Left lobe of liver (tissue), 2 donors: ENCODE measurements around the gene MOB1B. TPM values are rescaled to one million over a fixed set of nuclear protein-coding genes. Genes with fewer than 3 reads are reported as not detected.
"Not testable (repeated sequence)": the region's sequence is repeated elsewhere in the genome, so short reads cannot be mapped to it uniquely, and the experiment has no call there.

Experiments
- ATAC-seq: fragments of 200-7000 bp; cut with Tn5 transposase; one replicate; pipeline ENCODE4 v1.9.1; 2020; ENCODE audit warnings: mild to moderate bottlenecking, moderate library complexity
- DNase-seq: peaks from one replicate; pipeline ENCODE4 v3.0.0-alpha.2; 2020; ENCODE audit warnings: low spot score
- total RNA-seq: library from RNA; stranded (reverse); gene quantifications from one replicate; pipeline ENCODE4 v1.2.1, GENCODE V29; 2021
- donor health status: DM: no; HTN: no; CAD: no; lungs with moderate emphysema.
- donor health status: DM: no; HTN: yes; CAD: no.

Gene MOB1B
- total RNA-seq, 1 donor from 2014 or later = 6.0 TPM

DNA sequence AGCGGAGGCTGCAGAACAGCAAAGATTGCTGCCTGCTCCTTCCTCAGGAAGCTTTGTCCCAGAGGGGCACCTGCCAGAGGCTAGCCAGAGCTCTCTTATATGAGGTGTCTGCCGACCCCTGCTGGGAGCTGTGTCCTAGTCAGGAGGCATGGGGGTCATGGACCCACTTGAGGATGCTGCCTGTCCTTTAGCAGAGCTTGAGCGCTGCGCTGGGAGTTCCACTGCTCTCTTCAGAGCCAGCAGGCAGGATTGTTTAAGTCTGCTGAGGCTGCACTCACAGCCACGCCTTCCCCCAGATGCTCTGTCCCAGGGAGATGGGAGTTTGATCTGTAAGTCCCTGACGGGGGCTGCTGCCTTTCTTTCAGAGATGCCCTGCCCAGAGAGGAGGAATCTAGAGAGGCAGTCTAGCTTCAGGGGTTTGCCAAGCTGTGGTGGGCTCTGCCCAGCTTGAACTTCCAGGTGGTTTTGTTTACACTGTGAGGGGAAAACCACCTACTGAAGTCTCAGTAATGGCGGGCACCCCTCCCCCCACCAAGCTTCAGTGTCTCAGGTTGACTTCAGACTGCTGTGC lies 102.2 kb downstream of the MOB1B start:
- no peak for ATAC-seq
- DNase-seq = no peak

GRCh38 chr4:71005025-71005424 lies 102.9 kb downstream of the MOB1B start:
- DNase-seq, ATAC-seq: not testable (repeated sequence)

GRCh38 chr4:71006203-71006907 lies 104.2 kb downstream of the MOB1B start:
- ATAC-seq (no peak), DNase-seq (no peak)

- no peak for ATAC-seq
- DNase-seq = no peak
These were observed 106.0 kb downstream of the MOB1B start for GRCh38 chr4:71008196-71008595.

- ATAC-seq = no peak
- no peak for DNase-seq
These were observed 106.9 kb downstream of the MOB1B start for GRCh38 chr4:71009086-71009485.

DNA sequence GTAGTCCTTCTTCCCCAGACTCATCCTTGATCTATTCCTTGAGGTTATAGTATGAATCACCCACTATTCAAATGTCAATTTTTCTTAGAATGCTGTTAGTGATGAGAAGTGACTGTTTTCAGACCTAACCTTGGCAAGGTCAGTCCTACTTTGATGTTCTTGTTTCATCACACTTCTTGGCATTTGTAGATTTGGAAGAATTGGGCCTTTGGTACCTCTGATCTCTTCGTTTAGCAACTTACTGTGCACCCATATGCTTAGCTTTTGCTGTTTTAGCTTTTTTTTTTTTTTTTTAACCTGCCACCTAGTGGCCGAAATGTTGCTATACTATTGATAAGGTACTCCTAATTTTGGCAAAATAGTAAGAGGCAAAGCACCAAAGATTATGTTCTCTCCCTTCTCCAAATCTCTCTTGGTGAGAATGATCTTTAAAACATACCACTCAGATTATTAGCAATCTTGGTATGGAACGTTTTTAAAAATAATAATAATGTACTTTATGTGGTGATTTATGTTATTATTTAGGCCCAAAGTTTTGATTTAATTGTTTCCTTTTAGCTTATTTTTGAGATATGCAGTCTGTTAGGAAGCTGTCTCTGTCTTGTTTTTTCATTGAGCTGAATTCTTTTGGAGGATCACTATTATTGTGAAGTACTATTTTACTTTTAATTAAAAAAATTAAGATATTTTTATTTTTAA lies 107.9 kb downstream of the MOB1B start:
- ATAC-seq (peak; percentile 87), DNase-seq (no peak)

- ATAC-seq = no peak
- no peak for DNase-seq
These were observed 109.3 kb downstream of the MOB1B start for GRCh38 chr4:71011451-71011850.

DNA sequence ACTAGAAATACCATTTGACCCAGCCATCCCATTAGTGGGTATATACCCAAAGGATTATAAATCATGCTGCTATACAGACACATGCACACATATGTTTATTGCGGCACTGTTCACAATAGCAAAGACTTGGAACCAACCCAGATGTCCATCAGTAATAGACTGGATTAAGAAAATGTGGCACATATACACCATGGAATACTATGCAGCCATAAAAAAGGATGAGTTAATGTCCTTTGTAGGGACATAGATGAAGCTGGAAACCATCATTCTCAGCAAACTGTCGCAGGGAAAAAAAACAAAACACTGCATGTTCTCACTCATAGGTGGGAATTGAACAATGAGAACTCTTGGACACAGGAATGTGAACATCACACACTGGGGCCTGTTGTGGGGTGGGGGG lies 115.2 kb downstream of the MOB1B start:
- not testable (repeated sequence) for ATAC-seq, DNase-seq

DNA sequence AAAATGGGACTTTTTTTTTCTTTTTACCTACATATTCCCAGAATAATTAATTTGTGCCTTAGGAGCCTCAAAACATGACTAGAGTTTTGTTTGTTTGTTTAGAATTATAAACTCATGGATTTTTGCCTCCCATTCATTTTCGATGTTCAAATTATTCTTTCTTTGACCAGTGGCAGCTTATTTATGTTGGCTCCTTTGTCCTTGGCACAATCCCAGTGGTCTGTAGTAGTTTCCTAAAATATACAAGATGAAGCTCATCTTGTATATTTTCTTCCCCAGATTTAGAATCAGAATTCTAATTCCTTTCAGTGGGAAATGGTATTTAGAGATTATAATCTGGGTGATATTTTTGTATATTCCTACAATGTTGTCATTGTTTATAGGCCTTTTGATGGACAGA lies 118.4 kb downstream of the MOB1B start:
- ATAC-seq (no peak), DNase-seq (no peak)

DNA sequence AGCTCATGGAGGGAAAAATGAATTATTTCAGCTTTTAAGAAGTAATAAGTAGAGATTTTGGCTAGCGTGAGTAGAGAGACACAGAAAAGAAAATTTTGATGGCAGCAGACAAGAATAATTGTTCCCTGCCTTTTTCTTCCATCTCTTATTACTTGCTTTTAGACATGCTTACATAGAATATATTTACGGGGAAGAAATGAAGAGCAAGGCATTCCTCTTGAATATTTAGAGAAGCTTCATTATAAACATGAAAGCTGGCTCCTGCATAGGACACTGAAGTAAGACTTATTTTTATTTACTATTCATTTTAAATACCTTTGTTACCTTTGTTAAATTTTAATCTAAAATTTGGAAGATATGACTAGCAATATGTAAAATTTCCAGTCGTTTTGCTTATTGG lies 123.5 kb downstream of the MOB1B start:
- ATAC-seq (no peak), DNase-seq (no peak)

- ATAC-seq (peak; percentile 84), DNase-seq (no peak)
These were observed 123.9 kb downstream of the MOB1B start for GRCh38 chr4:71026086-71026485.

GRCh38 chr4:71027611-71028010 lies 125.4 kb downstream of the MOB1B start:
- DNase-seq (no peak), ATAC-seq (no peak)

DNA sequence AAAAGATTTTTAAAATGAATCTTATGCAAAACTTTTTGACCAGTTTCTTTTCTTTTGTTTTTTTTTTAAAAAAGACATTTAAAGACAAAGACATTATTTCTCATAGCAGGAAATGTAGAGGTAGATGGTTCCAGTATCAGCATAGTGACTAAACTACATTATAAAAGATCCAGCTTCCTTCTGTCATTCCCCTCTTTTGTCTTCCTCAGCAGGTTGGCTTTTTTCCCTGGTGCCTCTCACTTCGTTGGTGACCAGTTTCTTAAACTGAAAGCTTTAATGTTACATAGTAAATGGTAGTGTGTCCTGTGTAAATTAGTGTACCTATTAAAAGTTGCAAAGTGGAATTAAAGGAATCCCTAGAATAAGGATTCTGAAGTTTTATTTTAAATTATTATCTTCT lies 127.3 kb downstream of the MOB1B start:
- ATAC-seq (no peak), DNase-seq (no peak)

GRCh38 chr4:71032106-71032505 lies 129.9 kb downstream of the MOB1B start:
- not testable (repeated sequence) for DNase-seq, ATAC-seq

Other genes starting within 250 kb of the MOB1B start
- gene JCHAIN, start 235.9 kb upstream of the MOB1B start, total RNA-seq = 8.0 TPM
- gene UTP3, start 213.8 kb upstream of the MOB1B start, total RNA-seq = 11.5 TPM
- 30.1 TPM for gene RUFY3, start 180.4 kb upstream of the MOB1B start, total RNA-seq
- 24.9 TPM for gene GRSF1, start 62.5 kb upstream of the MOB1B start, total RNA-seq
- 1.9 TPM for gene DCK, start 91.3 kb downstream of the MOB1B start, total RNA-seq